Measurements from ENCODE around the gene SIX2.

Gene SIX2

GRCh38 chr2:45008296-45009129 lies 739 bp downstream of the SIX2 start:
- POLR2A ChIA-PET: interaction anchor here (1.0 kb wide), 1 partner anchor 38 kb away, joined by 3 read pairs; no protein-coding TSS in a partner anchor
- TF ChIP-seq PKNOX1 (IDR thresholded peaks at IDR 0.05) (no peak), L3MBTL2 (conservative IDR thresholded peaks at IDR 0.05) (peak; percentile 80), ZNF384 (IDR thresholded peaks at IDR 0.05) (no peak)
- DNase-seq (ENCODE audit: extremely low spot score): peak; percentile 19
- CTCF ChIA-PET: no interaction called here

DNA sequence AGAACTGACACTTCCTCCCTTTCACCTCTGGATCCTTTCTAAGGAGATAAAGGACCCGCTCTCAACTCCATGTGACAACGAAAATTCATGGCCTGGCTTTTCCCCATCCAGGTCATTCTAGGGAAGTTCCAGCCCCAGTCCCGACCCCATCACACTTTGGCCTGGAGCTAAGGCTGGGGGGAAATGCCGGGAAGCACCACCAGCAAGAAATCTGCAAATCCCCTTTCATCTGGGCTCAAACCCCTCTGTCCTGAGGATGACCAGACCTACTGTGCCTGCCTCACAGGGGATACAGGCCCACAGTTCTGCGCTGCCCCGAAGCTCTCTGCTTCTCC lies 1.3 kb downstream of the SIX2 start:
- TF ChIP-seq FOXA1 (IDR thresholded peaks at IDR 0.05): no peak
- TF ChIP-seq NFRKB (IDR thresholded peaks at IDR 0.05): no peak
- no peak for TF ChIP-seq BHLHE40 (IDR thresholded peaks at IDR 0.05; ENCODE audit: borderline replicate concordance)
- no peak for TF ChIP-seq ZNF384 (IDR thresholded peaks at IDR 0.05)
- no peak for TF ChIP-seq HDGF (IDR thresholded peaks at IDR 0.05; ENCODE audit: borderline replicate concordance)
- no peak for TF ChIP-seq FOXK2 (IDR thresholded peaks at IDR 0.05)
- TF ChIP-seq SUZ12 (IDR thresholded peaks at IDR 0.05): no peak
- no peak for TF ChIP-seq CTBP1 (IDR thresholded peaks at IDR 0.05; ENCODE audit: borderline replicate concordance)
- no peak for TF ChIP-seq ARNT (IDR thresholded peaks at IDR 0.05)
- no peak for TF ChIP-seq L3MBTL2 (conservative IDR thresholded peaks at IDR 0.05)
- no peak for TF ChIP-seq SP1 (IDR thresholded peaks at IDR 0.05)
- no peak for TF ChIP-seq LEF1 (IDR thresholded peaks at IDR 0.05; ENCODE audit: borderline replicate concordance)
- TF ChIP-seq ELF4 (IDR thresholded peaks at IDR 0.05): no peak
- no peak for TF ChIP-seq FOXM1 (IDR thresholded peaks at IDR 0.05; ENCODE audit: borderline replicate concordance)
- no peak for TF ChIP-seq TARDBP (IDR thresholded peaks at IDR 0.05)
- no peak for TF ChIP-seq PKNOX1 (IDR thresholded peaks at IDR 0.05)
- ChIA-PET CTCF (no interaction called here), POLR2A (no interaction called here)
- no peak for DNase-seq (ENCODE audit: extremely low spot score)

DNA sequence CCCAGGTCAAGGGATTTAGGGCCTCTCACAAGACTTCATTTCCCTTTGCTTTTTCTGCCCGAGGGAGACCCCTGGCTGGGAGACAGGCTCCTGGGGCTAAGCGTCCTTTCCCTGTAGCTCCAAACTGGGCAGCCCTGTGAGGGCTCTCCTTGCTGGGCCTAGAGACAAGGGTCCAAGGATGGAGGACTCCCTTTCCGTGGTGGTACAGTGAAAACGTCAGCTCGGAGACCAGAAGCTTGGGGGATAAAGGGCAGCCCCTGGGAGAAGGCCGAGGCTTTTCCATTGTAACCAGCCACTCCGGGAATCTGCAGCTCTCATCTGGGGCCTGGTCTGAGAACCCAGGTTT lies 2.3 kb downstream of the SIX2 start:
- POLR2A ChIA-PET: no interaction called here
- TF ChIP-seq FOXM1 (IDR thresholded peaks at IDR 0.05; ENCODE audit: borderline replicate concordance) (no peak), SP1 (IDR thresholded peaks at IDR 0.05) (no peak), ZNF384 (IDR thresholded peaks at IDR 0.05) (no peak), L3MBTL2 (conservative IDR thresholded peaks at IDR 0.05) (no peak), FOXK2 (IDR thresholded peaks at IDR 0.05) (no peak), TARDBP (IDR thresholded peaks at IDR 0.05) (no peak), HDGF (IDR thresholded peaks at IDR 0.05; ENCODE audit: borderline replicate concordance) (no peak), PKNOX1 (IDR thresholded peaks at IDR 0.05) (no peak), LEF1 (IDR thresholded peaks at IDR 0.05; ENCODE audit: borderline replicate concordance) (no peak), ELF4 (IDR thresholded peaks at IDR 0.05) (no peak), CTBP1 (IDR thresholded peaks at IDR 0.05; ENCODE audit: borderline replicate concordance) (no peak), SUZ12 (IDR thresholded peaks at IDR 0.05) (no peak), ARNT (IDR thresholded peaks at IDR 0.05) (no peak), FOXA1 (IDR thresholded peaks at IDR 0.05) (no peak), NFRKB (IDR thresholded peaks at IDR 0.05) (no peak), BHLHE40 (IDR thresholded peaks at IDR 0.05; ENCODE audit: borderline replicate concordance) (no peak)
- CTCF ChIA-PET: interaction anchor here (0.6 to 0.7 kb wide), 2 partner anchors 10 to 31 kb away, joined by 3 to 5 read pairs; no protein-coding TSS in a partner anchor
- no peak for DNase-seq (ENCODE audit: extremely low spot score)

DNA sequence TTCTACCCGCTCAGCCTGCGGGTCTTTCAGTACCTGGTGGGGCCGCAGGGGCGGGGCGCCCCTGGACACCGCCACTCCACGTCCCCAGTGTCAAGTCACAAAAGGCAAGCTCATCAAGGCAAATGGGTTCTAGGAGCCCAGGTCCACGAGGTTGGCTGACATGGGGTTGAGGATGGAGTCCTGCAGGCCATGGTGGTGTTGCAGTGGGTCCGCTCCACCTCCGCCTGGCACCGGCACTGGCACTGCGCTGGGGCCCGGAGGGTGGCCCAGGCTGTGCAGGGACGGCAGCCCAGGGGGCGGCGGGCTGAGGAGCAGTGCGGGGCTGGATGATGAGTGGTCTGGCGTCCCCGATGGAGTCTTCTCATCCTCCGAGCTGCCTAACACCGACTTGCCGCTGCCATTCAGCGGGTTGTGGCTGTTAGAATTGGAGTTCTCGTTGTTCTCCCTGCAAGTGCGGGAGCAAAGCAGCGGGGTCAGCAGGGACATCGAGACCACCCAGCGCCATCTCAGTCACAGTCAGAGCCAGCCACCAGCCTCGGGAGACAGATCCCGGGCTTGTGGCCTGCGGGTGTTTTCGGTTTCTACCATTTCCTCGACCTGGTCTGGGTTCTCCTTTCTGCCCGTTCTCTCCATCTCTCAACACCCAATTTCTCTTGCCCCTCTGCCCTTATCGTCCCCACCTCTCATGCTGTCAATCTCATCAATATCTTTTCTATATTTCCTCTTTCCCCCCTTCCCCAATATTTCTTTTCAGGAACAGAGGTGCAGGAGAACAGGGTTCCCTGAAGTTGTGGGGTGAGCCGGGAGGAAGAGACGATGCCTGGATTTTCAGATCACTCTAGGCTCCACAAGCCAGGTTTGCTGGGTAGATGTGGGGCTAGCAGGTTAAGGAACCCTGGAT lies 3.0 kb downstream of the SIX2 start:
- ChIA-PET CTCF (interaction anchor here (0.7 kb wide), 1 partner anchor 32 kb away, joined by 3 read pairs; no protein-coding TSS in a partner anchor), POLR2A (no interaction called here)
- DNase-seq (ENCODE audit: extremely low spot score): no peak
- TF ChIP-seq LEF1 (IDR thresholded peaks at IDR 0.05; ENCODE audit: borderline replicate concordance) (no peak), NFRKB (IDR thresholded peaks at IDR 0.05) (no peak), BHLHE40 (IDR thresholded peaks at IDR 0.05; ENCODE audit: borderline replicate concordance) (no peak), CTBP1 (IDR thresholded peaks at IDR 0.05; ENCODE audit: borderline replicate concordance) (no peak), PKNOX1 (IDR thresholded peaks at IDR 0.05) (no peak), FOXM1 (IDR thresholded peaks at IDR 0.05; ENCODE audit: borderline replicate concordance) (no peak), ELF4 (IDR thresholded peaks at IDR 0.05) (no peak), TARDBP (IDR thresholded peaks at IDR 0.05) (no peak), FOXK2 (IDR thresholded peaks at IDR 0.05) (no peak), FOXA1 (IDR thresholded peaks at IDR 0.05) (no peak)

Data from HEK293T (cell line).